B cell (primary cell): ENCODE measurements around the gene TMEM260.

Experiments
- EZH2 ChIP-seq: IDR thresholded peaks from 2 replicates; pipeline ENCODE4 v1.6.1; 2012; ENCODE audit warnings: borderline replicate concordance, low read depth, mild to moderate bottlenecking, moderate library complexity, low read length; ENCODE audit not compliant: insufficient read depth, poor library complexity, severe bottlenecking
- TF ChIP-seq, protein P1 (sequence below): fragments of 200-600 bp; IDR thresholded peaks from one replicate; pipeline ENCODE4 v1.8.0; 2022; ENCODE audit warnings: antibody characterized with exemption, mild to moderate bottlenecking

- TF ChIP-seq, protein P1, sequence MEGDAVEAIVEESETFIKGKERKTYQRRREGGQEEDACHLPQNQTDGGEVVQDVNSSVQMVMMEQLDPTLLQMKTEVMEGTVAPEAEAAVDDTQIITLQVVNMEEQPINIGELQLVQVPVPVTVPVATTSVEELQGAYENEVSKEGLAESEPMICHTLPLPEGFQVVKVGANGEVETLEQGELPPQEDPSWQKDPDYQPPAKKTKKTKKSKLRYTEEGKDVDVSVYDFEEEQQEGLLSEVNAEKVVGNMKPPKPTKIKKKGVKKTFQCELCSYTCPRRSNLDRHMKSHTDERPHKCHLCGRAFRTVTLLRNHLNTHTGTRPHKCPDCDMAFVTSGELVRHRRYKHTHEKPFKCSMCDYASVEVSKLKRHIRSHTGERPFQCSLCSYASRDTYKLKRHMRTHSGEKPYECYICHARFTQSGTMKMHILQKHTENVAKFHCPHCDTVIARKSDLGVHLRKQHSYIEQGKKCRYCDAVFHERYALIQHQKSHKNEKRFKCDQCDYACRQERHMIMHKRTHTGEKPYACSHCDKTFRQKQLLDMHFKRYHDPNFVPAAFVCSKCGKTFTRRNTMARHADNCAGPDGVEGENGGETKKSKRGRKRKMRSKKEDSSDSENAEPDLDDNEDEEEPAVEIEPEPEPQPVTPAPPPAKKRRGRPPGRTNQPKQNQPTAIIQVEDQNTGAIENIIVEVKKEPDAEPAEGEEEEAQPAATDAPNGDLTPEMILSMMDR: no peak
- TF ChIP-seq EZH2: no peak
Observed at GRCh38 chr14:56659378-56659777, 79.8 kb downstream of the TMEM260 start.
